H9 (cell line): ENCODE data around the gene LGALS4. TPM values are rescaled to one million over a fixed set of nuclear protein-coding genes. Genes with fewer than 3 reads are reported as not detected.
A peak's percentile ranks its signal among the peaks of the same experiment; 100 is the strongest.

ENCODE experiments used
- DNase-seq: peaks from one replicate; pipeline ENCODE4 v3.0.0-alpha.2; 2017
- H2AFZ ChIP-seq: one replicate; pipeline ENCODE4 v1.6.1; 2013; ENCODE audit warnings: mild to moderate bottlenecking, low read length, control low read depth, moderate library complexity
- H2AK5ac ChIP-seq: 2 replicates; pipeline ENCODE4 v1.6.1; 2013; ENCODE audit warnings: low read length, control low read depth, mixed read lengths; ENCODE audit not compliant: insufficient read length
- H2BK120ac ChIP-seq: one replicate; pipeline ENCODE4 v1.6.1; 2013; ENCODE audit warnings: low read depth, mild to moderate bottlenecking, low read length, control low read depth, inconsistent platforms; ENCODE audit not compliant: poor library complexity, severe bottlenecking
- H2BK12ac ChIP-seq: 2 replicates; pipeline ENCODE4 v1.6.1; 2013; ENCODE audit warnings: low read length, control low read depth, mixed read lengths, low read depth; ENCODE audit not compliant: insufficient read length
- H2BK15ac ChIP-seq: 2 replicates; pipeline ENCODE4 v1.6.1; 2013; ENCODE audit warnings: low read depth, low read length, control low read depth
- H2BK20ac ChIP-seq: one replicate; pipeline ENCODE4 v1.6.1; 2013; ENCODE audit warnings: low read depth, mild to moderate bottlenecking, low read length, control low read depth, inconsistent platforms; ENCODE audit not compliant: poor library complexity, severe bottlenecking
- H2BK5ac ChIP-seq: 2 replicates; pipeline ENCODE4 v1.6.1; 2013; ENCODE audit warnings: low read length, control low read depth, mixed read lengths; ENCODE audit not compliant: insufficient read length
- H3K14ac ChIP-seq: 2 replicates; pipeline ENCODE4 v1.6.1; 2013; ENCODE audit warnings: low read length, control low read depth; ENCODE audit not compliant: insufficient read depth
- H3K18ac ChIP-seq: 2 replicates; pipeline ENCODE4 v1.6.1; 2013; ENCODE audit warnings: low read depth, mild to moderate bottlenecking, mixed read lengths, low read length, control low read depth; ENCODE audit not compliant: insufficient read length
- H3K23ac ChIP-seq: 2 replicates; pipeline ENCODE4 v1.6.1; 2013; ENCODE audit warnings: low read length, control low read depth, mixed read lengths, low read depth; ENCODE audit not compliant: insufficient read length
- H3K23me2 ChIP-seq: 2 replicates; pipeline ENCODE4 v1.6.1; 2013; ENCODE audit warnings: low read depth, mild to moderate bottlenecking, mixed read lengths, low read length, control low read depth; ENCODE audit not compliant: insufficient read length, poor library complexity, severe bottlenecking
- H3K27ac ChIP-seq: 2 replicates; pipeline ENCODE4 v1.5.1; 2013; ENCODE audit warnings: low read length, control low read depth, mixed read lengths, low read depth; ENCODE audit not compliant: insufficient read length
- H3K27me3 ChIP-seq: 2 replicates; pipeline ENCODE4 v1.6.1; 2013; ENCODE audit warnings: low read length, control low read depth, inconsistent platforms; ENCODE audit not compliant: insufficient read depth
- H3K4ac ChIP-seq: 2 replicates; pipeline ENCODE4 v1.6.1; 2013; ENCODE audit warnings: low read depth, mild to moderate bottlenecking, control low read depth, inconsistent platforms, low read length, moderate library complexity
- H3K4me1 ChIP-seq: 2 replicates; pipeline ENCODE4 v1.6.1; 2013; ENCODE audit warnings: low read length, control low read depth, inconsistent platforms; ENCODE audit not compliant: insufficient read depth
- H3K4me2 ChIP-seq: 2 replicates; pipeline ENCODE4 v1.6.1; 2013; ENCODE audit warnings: low read length, control low read depth, mixed read lengths; ENCODE audit not compliant: insufficient read length, insufficient read depth
- H3K56ac ChIP-seq: 2 replicates; pipeline ENCODE4 v1.6.1; 2013; ENCODE audit warnings: low read depth, mild to moderate bottlenecking, mixed read lengths, low read length, control low read depth; ENCODE audit not compliant: insufficient read length
- H3K79me1 ChIP-seq: 2 replicates; pipeline ENCODE4 v1.6.1; 2013; ENCODE audit warnings: low read depth, mild to moderate bottlenecking, moderate library complexity, low read length, control low read depth, inconsistent platforms; ENCODE audit not compliant: insufficient read depth, poor library complexity, severe bottlenecking
- H3K79me2 ChIP-seq: 2 replicates; pipeline ENCODE4 v1.6.1; 2013; ENCODE audit warnings: low read length, control low read depth, inconsistent platforms; ENCODE audit not compliant: insufficient read depth
- H3K9ac ChIP-seq: 2 replicates; pipeline ENCODE4 v1.6.1; 2013; ENCODE audit warnings: low read length, control low read depth, mixed read lengths; ENCODE audit not compliant: insufficient read length; ENCODE audit errors: extremely low read depth
- H3K9me3 ChIP-seq: one replicate; pipeline ENCODE4 v1.6.1; 2013; ENCODE audit warnings: low read depth, low read length, inconsistent platforms; ENCODE audit not compliant: control insufficient read depth
- H3T11ph ChIP-seq: one replicate; pipeline ENCODE4 v1.6.1; 2013; ENCODE audit warnings: mild to moderate bottlenecking, low read length, control low read depth, inconsistent platforms
- H4K20me1 ChIP-seq: one replicate; pipeline ENCODE4 v1.6.1; 2013; ENCODE audit not compliant: control insufficient read depth, insufficient read length, insufficient read depth
- H4K5ac ChIP-seq: 2 replicates; pipeline ENCODE4 v1.6.1; 2013; ENCODE audit warnings: low read depth, mild to moderate bottlenecking, mixed read lengths, low read length, control low read depth; ENCODE audit not compliant: insufficient read length
- H4K8ac ChIP-seq: replicated peaks from 2 replicates; pipeline ENCODE4 v1.6.1; 2013; ENCODE audit warnings: low read length, control low read depth, mixed read lengths, low read depth; ENCODE audit not compliant: insufficient read length
- H4K91ac ChIP-seq: 2 replicates; pipeline ENCODE4 v1.6.1; 2013; ENCODE audit warnings: low read depth, mild to moderate bottlenecking, moderate library complexity, mixed read lengths, low read length, control low read depth; ENCODE audit not compliant: insufficient read length
- H3K27ac Mint-ChIP-seq, 3 experiments: 2 replicates in 2 of 3; 3 replicates in 1 of 3; pipeline ENCODE4 v1.8.0; 2020 to 2021; ENCODE audit warnings: mixed read lengths in 3 of 3, mild to moderate bottlenecking in 1 of 3, moderate library complexity in 1 of 3
- H3K27me3 Mint-ChIP-seq: 2 replicates; pipeline ENCODE4 v1.8.0; 2021; ENCODE audit warnings: low read depth, mild to moderate bottlenecking, moderate library complexity, mixed read lengths
- H3K36me3 Mint-ChIP-seq, 3 experiments: 2 replicates in 2 of 3; 3 replicates in 1 of 3; pipeline ENCODE4 v1.8.0; 2020 to 2021; ENCODE audit warnings: low read depth in 3 of 3, mixed read lengths in 3 of 3; ENCODE audit not compliant: insufficient read depth in 1 of 3
- H3K4me1 Mint-ChIP-seq, 2 experiments: 2 replicates each; pipeline ENCODE4 v1.8.0; 2020; ENCODE audit warnings: mixed read lengths in 2 of 2
- H3K4me3 Mint-ChIP-seq, 2 experiments: 2 replicates in 1 of 2; 3 replicates in 1 of 2; pipeline ENCODE4 v1.8.0; 2020 to 2021; ENCODE audit warnings: mild to moderate bottlenecking in 2 of 2, mixed read lengths in 2 of 2, moderate library complexity in 1 of 2
- H3K9me3 Mint-ChIP-seq, 2 experiments: 2 replicates in 1 of 2; 3 replicates in 1 of 2; pipeline ENCODE4 v1.8.0; 2020; ENCODE audit warnings: mild to moderate bottlenecking in 2 of 2, mixed read lengths in 2 of 2, moderate library complexity in 1 of 2
- CTCF ChIP-seq: fragments of 200-600 bp; sonication (generic); conservative IDR thresholded peaks from 3 replicates; pipeline ENCODE4 v1.8.0; 2021; ENCODE audit warnings: antibody characterized with exemption, mild to moderate bottlenecking
- WGBS: extraction: QIAGEN DNeasy Blood & Tissue Kit; methylation state at CpG from one replicate; pipeline ENCODE4 v1.1.7; 2013; ENCODE audit warnings: missing lambda C conversion rate, low lambda C conversion rate, mixed read lengths; ENCODE audit not compliant: insufficient read length; ENCODE audit errors: extremely low coverage; 5-methylcytosine and 5-hydroxymethylcytosine counted together
- total RNA-seq: library from RNA; stranded (reverse); gene quantifications from 2 replicates; pipeline ENCODE4 v1.2.1, GENCODE V29; 2021

LGALS4 gene
- total RNA-seq, 1 experiment from 2014 or later = 0.68 TPM

- Histone ChIP-seq H2AFZ (no peak overlapping the region), H2BK20ac (no peak overlapping the region), H3T11ph (no peak overlapping the region), H3K23me2 (peaks cover 26% of the 10 kb centered on the region), H3K4me1 (no peaks in the 10 kb centered on the region), H3K4ac (no peak overlapping the region), H3K27me3 (no peaks in the 10 kb centered on the region), H3K79me1 (no peaks in the 10 kb centered on the region), H2BK5ac (no peak overlapping the region), H3K9ac (no peak overlapping the region), H2AK5ac (no peak overlapping the region), H2BK120ac (no peak overlapping the region), H3K23ac (no peak overlapping the region), H3K9me3 (no peaks in the 10 kb centered on the region), H3K4me2 (peak overlapping the region; percentile 86), H2BK12ac (no peak overlapping the region), H3K79me2 (peaks cover 9% of the 10 kb centered on the region), H4K91ac (no peak overlapping the region), H3K56ac (no peak overlapping the region), H4K5ac (no peak overlapping the region), H3K14ac (no peak overlapping the region), H2BK15ac (no peak overlapping the region), H3K18ac (no peak overlapping the region), H3K27ac (no peak overlapping the region), H4K20me1 (no peaks in the 10 kb centered on the region), H4K8ac (no peak overlapping the region)
- Mint-ChIP-seq H3K27me3 (peaks cover 5% of the 10 kb centered on the region), H3K9me3 (peaks cover 22% of the 10 kb centered on the region in 2 experiments), H3K36me3 (peaks cover 14 to 23% (median 14%) of the 10 kb centered on the region in 3 experiments), H3K27ac (peak overlapping the region; percentile 90 to 98 (median 96); a peak in 3 of 7 replicates), H3K4me1 (peaks cover 20 to 27% of the 10 kb centered on the region in 2 experiments), H3K4me3 (peak overlapping the region; percentile 80 to 96)
- no CpG with 5 or more reads among the region's 17 CpGs for WGBS
- no peak for DNase-seq
- no peak for TF ChIP-seq CTCF
Observed at GRCh38 chr19:38853214-38853613, 40.5 kb upstream of the LGALS4 start.
